ENCODE data around the gene LENG1.

DNA sequence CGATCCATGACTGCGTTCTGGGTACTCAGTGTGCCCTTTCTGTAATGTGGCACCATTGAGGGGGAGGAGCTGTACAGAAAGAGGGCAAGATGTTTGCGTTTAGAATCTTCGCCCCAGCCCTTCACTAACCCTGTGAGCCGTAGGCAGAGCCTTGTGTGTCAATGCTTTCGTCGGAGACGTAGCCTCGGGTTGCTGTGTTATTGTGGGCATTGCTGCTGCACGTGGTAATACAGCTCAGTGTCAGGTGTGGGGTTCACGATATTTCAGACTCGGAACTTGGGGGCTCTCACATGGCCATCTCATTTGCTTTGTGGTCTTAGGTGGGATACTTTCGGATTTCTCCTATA, 47.3 kb upstream of the LENG1 start:
- TF ChIP-seq, protein P1, sequence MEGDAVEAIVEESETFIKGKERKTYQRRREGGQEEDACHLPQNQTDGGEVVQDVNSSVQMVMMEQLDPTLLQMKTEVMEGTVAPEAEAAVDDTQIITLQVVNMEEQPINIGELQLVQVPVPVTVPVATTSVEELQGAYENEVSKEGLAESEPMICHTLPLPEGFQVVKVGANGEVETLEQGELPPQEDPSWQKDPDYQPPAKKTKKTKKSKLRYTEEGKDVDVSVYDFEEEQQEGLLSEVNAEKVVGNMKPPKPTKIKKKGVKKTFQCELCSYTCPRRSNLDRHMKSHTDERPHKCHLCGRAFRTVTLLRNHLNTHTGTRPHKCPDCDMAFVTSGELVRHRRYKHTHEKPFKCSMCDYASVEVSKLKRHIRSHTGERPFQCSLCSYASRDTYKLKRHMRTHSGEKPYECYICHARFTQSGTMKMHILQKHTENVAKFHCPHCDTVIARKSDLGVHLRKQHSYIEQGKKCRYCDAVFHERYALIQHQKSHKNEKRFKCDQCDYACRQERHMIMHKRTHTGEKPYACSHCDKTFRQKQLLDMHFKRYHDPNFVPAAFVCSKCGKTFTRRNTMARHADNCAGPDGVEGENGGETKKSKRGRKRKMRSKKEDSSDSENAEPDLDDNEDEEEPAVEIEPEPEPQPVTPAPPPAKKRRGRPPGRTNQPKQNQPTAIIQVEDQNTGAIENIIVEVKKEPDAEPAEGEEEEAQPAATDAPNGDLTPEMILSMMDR (IDR thresholded peaks at IDR 0.05; ENCODE audit: borderline replicate concordance, extremely low read depth, low read length, poor library complexity, severe bottlenecking), result no peak
- no peak for TF ChIP-seq EZH2 (IDR thresholded peaks at IDR 0.05; ENCODE audit: borderline replicate concordance, low read depth, low read length, severe bottlenecking)

Measured in DND-41 (cell line).